HG03378 (cell line): ENCODE measurements around the gene TEX14.
"Not testable (repeated sequence)": the region's sequence is repeated elsewhere in the genome, so short reads cannot be mapped to it uniquely, and the experiment has no call there.

Experiments used
- ATAC-seq: cut with Tn5 transposase; IDR thresholded peaks from one replicate; pipeline ENCODE4 v1.9.1; 2021; ENCODE audit warnings: mild to moderate bottlenecking, moderate library complexity; ENCODE audit not compliant: unreplicated experiment

Gene TEX14

GRCh38 chr17:58657962-58658803, 33.7 kb downstream of the TEX14 start:
- ATAC-seq = not testable (repeated sequence)

GRCh38 chr17:58648236-58648635, 43.6 kb downstream of the TEX14 start:
- no peak for ATAC-seq

- no peak for ATAC-seq
Measured at GRCh38 chr17:58643147-58643546, 48.7 kb downstream of the TEX14 start.

GRCh38 chr17:58641887-58642311, 49.9 kb downstream of the TEX14 start:
- ATAC-seq = no peak

GRCh38 chr17:58640202-58640601, 51.6 kb downstream of the TEX14 start:
- ATAC-seq = no peak

GRCh38 chr17:58639681-58640080, 52.2 kb downstream of the TEX14 start:
- no peak for ATAC-seq

GRCh38 chr17:58637011-58637570, 54.8 kb downstream of the TEX14 start:
- ATAC-seq = no peak

GRCh38 chr17:58632324-58633314, 59.2 kb downstream of the TEX14 start:
- ATAC-seq = no peak

GRCh38 chr17:58631523-58632323, 60.1 kb downstream of the TEX14 start:
- ATAC-seq = peak; percentile 80

- ATAC-seq = no peak
Measured at GRCh38 chr17:58630883-58631522, 60.8 kb downstream of the TEX14 start.

GRCh38 chr17:58626905-58627304, 64.9 kb downstream of the TEX14 start:
- ATAC-seq = no peak

- no peak for ATAC-seq
Measured at GRCh38 chr17:58624751-58625150, 67.1 kb downstream of the TEX14 start.

- ATAC-seq = peak; percentile 50
Measured at GRCh38 chr17:58621174-58621573, 70.7 kb downstream of the TEX14 start.

- ATAC-seq = no peak
Measured at GRCh38 chr17:58618336-58618735, 73.5 kb downstream of the TEX14 start.

- ATAC-seq = no peak
Measured at GRCh38 chr17:58617563-58617962, 74.3 kb downstream of the TEX14 start.

GRCh38 chr17:58615768-58616659, 75.8 kb downstream of the TEX14 start:
- ATAC-seq = peak; percentile 62

- ATAC-seq = no peak
Measured at GRCh38 chr17:58614859-58615459, 76.9 kb downstream of the TEX14 start.

GRCh38 chr17:58611331-58611730, 80.5 kb downstream of the TEX14 start:
- no peak for ATAC-seq

GRCh38 chr17:58606934-58607333, 84.9 kb downstream of the TEX14 start:
- ATAC-seq = no peak
